PC-3 (cell line): ENCODE measurements around the gene SLC25A17. TPM values are rescaled to one million over a fixed set of nuclear protein-coding genes. Genes with fewer than 3 reads are reported as not detected.

Source experiments
- ATAC-seq: fragments of 200-7000 bp; cut with Tn5 transposase; 2 replicates; pipeline ENCODE4 v1.9.1; 2020; ENCODE audit warnings: mild to moderate bottlenecking, moderate library complexity
- BruUV-seq: library from RNA; stranded (reverse); fragments of 400-500 nt; replicated peaks from 2 replicates; lab custom pipeline; 2021; lab: Mats Ljungman, UMichigan
- CTCF ChIA-PET: fragments of 300-600 bp; sonication (Branson Sonifier 250); formaldehyde crosslinking; loops from one replicate; lab custom pipeline; 2022; ENCODE audit warnings: antibody characterized with exemption; lab: Charles Lee
- POLR2A ChIA-PET: fragments of 300-600 bp; sonication (Branson Sonifier 250); formaldehyde crosslinking; loops from one replicate; lab custom pipeline; 2022; ENCODE audit warnings: antibody characterized with exemption; ENCODE audit not compliant: unreplicated experiment; lab: Charles Lee
- DNase-seq: peaks from one replicate; pipeline ENCODE4 v3.0.0-alpha.2; 2015
- H2AFZ ChIP-seq: fragments of 300-600 bp; sonication (generic); 2 replicates; pipeline ENCODE4 v1.6.0; 2016; ENCODE audit warnings: antibody characterized with exemption, low read length
- H3F3A ChIP-seq: fragments of 300-600 bp; sonication (generic); one replicate; pipeline ENCODE4 v1.6.0; 2017; ENCODE audit warnings: antibody characterized with exemption, low read length, control low read depth, mild to moderate bottlenecking; ENCODE audit not compliant: unreplicated experiment
- H3K27ac ChIP-seq: fragments of 300-600 bp; sonication (generic); 2 replicates; pipeline ENCODE4 v1.5.1; 2016; ENCODE audit warnings: mild to moderate bottlenecking, low read length
- H3K27me3 ChIP-seq: fragments of 300-600 bp; sonication (generic); 2 replicates; pipeline ENCODE4 v1.6.1; 2016; ENCODE audit warnings: low read length, mixed read lengths
- H3K36me3 ChIP-seq: fragments of 300-600 bp; sonication (generic); 2 replicates; pipeline ENCODE4 v1.6.1; 2016; ENCODE audit warnings: low read depth, mixed run types, low read length, mixed read lengths
- H3K4me1 ChIP-seq: fragments of 300-600 bp; sonication (generic); 2 replicates; pipeline ENCODE4 v1.5.1; 2016; ENCODE audit warnings: low read length; ENCODE audit not compliant: insufficient read depth
- H3K4me2 ChIP-seq: fragments of 300-600 bp; sonication (generic); 2 replicates; pipeline ENCODE4 v1.6.0; 2016; ENCODE audit warnings: low read length
- H3K4me3 ChIP-seq: fragments of 300-600 bp; sonication (generic); 2 replicates; pipeline ENCODE4 v1.5.1; 2016; ENCODE audit warnings: mild to moderate bottlenecking, low read length, mixed read lengths
- H3K79me2 ChIP-seq: fragments of 300-600 bp; sonication (generic); 2 replicates; pipeline ENCODE4 v1.6.1; 2017; ENCODE audit warnings: low read length, mixed read lengths
- H3K9ac ChIP-seq: fragments of 300-600 bp; sonication (generic); 2 replicates; pipeline ENCODE4 v1.6.0; 2016; ENCODE audit warnings: mild to moderate bottlenecking, low read length
- H3K9me2 ChIP-seq: fragments of 300-600 bp; sonication (generic); replicated peaks from 2 replicates; pipeline ENCODE4 v1.6.1; 2016; ENCODE audit warnings: mixed run types, low read length, mixed read lengths
- H3K9me3 ChIP-seq: fragments of 300-600 bp; sonication (generic); 2 replicates; pipeline ENCODE4 v1.6.1; 2016; ENCODE audit warnings: low read length, mixed read lengths
- H4K20me1 ChIP-seq: fragments of 300-600 bp; sonication (generic); 2 replicates; pipeline ENCODE4 v1.6.1; 2016; ENCODE audit warnings: low read length, mixed read lengths
- CTCF ChIP-seq: fragments of 300-600 bp; sonication (generic); conservative IDR thresholded peaks from 2 replicates; pipeline ENCODE4 v1.5.1; 2017; ENCODE audit warnings: antibody characterized with exemption, low read depth, mild to moderate bottlenecking, low read length
- EZH2 ChIP-seq: fragments of 300-600 bp; sonication (generic); IDR thresholded peaks from one replicate; pipeline ENCODE4 v1.6.1; 2017; ENCODE audit warnings: antibody characterized with exemption, mild to moderate bottlenecking, low read length; ENCODE audit not compliant: unreplicated experiment
- EZH2phosphoT487 ChIP-seq: fragments of 300-600 bp; sonication (generic); IDR thresholded peaks from 2 replicates; pipeline ENCODE4 v1.6.1; 2018; ENCODE audit warnings: mild to moderate bottlenecking, antibody characterized with exemption, low read length, borderline replicate concordance
- intact Hi-C: fragments of 100-400 bp; cut with micrococcal nuclease; formaldehyde crosslinking; loops from 2 replicates; pipeline ENCODE4 v1.9.0; 2023
- total RNA-seq: library from RNA; depleted of rRNA; stranded (reverse); fragments of >200 nt; gene quantifications from 2 replicates; pipeline ENCODE4 v1.2.3, GENCODE V29; 2014

The SLC25A17 gene
- total RNA-seq, 1 experiment from 2014 or later, result 18.3 TPM

DNA sequence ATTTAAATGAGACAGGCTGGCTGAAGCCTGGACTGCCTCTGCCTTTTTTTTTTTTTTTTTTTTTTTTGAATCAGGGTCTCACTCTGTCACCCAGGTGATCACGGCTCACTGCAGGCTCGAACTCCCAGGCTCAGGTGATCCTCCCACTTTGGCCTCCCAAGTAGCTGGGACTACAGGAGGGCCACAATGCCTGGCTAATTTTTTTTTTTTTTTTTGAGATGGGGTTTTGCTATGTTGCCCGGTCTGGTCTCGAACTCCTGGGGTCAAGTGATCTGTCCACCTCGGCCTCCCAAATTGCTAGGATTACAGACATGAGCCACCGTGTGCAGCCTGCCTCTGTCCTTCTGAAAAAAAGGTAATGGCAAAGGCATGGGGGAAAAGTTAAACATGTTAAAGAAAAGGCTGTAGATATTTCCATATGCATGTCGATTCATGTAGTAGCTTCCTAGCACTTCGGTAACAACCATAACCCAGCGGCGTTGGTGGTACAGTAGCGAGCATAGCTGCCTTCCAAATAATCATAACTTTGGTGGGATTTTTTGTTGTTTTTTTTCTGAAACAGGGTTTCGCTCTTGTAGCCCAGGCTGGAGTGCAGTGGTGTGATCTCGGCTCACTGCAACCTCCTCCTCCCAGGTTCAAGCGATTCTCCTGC is 91.1 kb downstream of the SLC25A17 start:
- Histone ChIP-seq H3K79me2 (no peaks in the 10 kb centered on the region), H3K27ac (no peak overlapping the region), H3F3A (no peaks in the 10 kb centered on the region), H2AFZ (no peak overlapping the region), H3K9me2 (no peaks in the 10 kb centered on the region), H3K36me3 (no peaks in the 10 kb centered on the region), H3K9ac (no peak overlapping the region), H4K20me1 (no peaks in the 10 kb centered on the region), H3K4me1 (peaks cover 15% of the 10 kb centered on the region), H3K27me3 (no peaks in the 10 kb centered on the region), H3K9me3 (no peaks in the 10 kb centered on the region), H3K4me2 (no peak overlapping the region), H3K4me3 (no peak overlapping the region)
- ChIA-PET CTCF (no interaction called here), POLR2A (no interaction called here)
- ATAC-seq (no peak), DNase-seq (no peak)
- no TSS peak for BruUV-seq
- intact Hi-C loops, result no loop called here
- TF ChIP-seq CTCF, result no peak
- no peak for TF ChIP-seq EZH2
- TF ChIP-seq EZH2phosphoT487, result no peak

DNA sequence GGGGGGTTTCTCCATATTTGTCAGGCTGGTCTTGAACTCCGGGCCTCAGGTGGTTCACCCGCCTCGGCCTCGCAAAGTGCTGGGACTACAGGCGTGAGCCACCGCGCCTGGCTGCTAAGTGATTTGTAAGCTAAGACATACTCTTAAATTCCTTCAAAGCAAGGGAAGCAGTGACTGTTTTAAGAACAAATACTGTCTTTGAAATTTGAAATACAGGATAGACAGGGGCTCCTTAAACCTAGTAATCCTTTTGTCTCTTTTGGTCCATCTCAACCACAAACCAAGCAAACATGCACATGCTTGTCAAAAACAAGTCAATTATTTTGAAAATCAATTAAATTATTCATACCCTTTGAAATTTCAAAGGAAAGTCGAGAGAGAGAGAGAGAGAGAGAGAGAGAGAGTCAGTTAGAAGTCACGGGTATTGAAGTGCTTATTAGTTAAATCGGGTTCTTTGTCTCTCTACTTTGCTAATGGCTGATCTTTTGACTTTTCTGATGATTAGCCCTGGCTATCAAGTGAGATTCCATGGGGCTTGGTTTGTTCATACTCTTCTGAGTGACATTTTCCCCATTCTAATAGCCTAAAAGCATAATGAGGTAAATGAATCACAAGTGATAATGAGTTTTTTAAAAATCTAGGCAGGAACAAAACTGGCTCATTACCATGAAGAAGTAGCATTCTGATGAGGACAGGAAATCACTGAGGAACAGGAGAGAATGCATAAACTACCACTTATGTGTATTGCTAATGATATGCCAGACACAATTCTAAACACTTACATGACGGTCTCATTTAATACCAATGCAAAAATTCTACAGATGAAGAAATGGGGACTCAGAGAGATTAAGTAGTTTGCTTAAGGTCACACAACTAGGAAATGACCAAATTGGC is 91.8 kb downstream of the SLC25A17 start:
- no peak for TF ChIP-seq EZH2phosphoT487
- TF ChIP-seq EZH2, result no peak
- no peak for TF ChIP-seq CTCF
- no peaks in the 10 kb centered on the region for H3K36me3 ChIP-seq
- H3K9ac ChIP-seq, result no peak overlapping the region
- no peaks in the 10 kb centered on the region for H3K9me3 ChIP-seq
- peaks cover 7% of the 10 kb centered on the region for H3K4me1 ChIP-seq
- no peak overlapping the region for H3K27ac ChIP-seq
- intact Hi-C loops, result no loop called here
- H2AFZ ChIP-seq, result no peak overlapping the region
- ATAC-seq (no peak), DNase-seq (no peak)
- no peaks in the 10 kb centered on the region for H3K79me2 ChIP-seq
- ChIA-PET POLR2A (no interaction called here), CTCF (no interaction called here)
- no peaks in the 10 kb centered on the region for H4K20me1 ChIP-seq
- BruUV-seq, result no TSS peak
- no peaks in the 10 kb centered on the region for H3K9me2 ChIP-seq
- no peaks in the 10 kb centered on the region for H3K27me3 ChIP-seq
- H3K4me3 ChIP-seq, result no peak overlapping the region
- H3K4me2 ChIP-seq, result no peak overlapping the region
- no peaks in the 10 kb centered on the region for H3F3A ChIP-seq

GRCh38 chr22:40726514-40726913 is 92.6 kb downstream of the SLC25A17 start:
- no peak overlapping the region for H3K27ac ChIP-seq
- no peaks in the 10 kb centered on the region for H3K9me3 ChIP-seq
- H3K9me2 ChIP-seq, result no peaks in the 10 kb centered on the region
- no peak overlapping the region for H3K4me2 ChIP-seq
- H2AFZ ChIP-seq, result no peak overlapping the region
- H3K27me3 ChIP-seq, result no peaks in the 10 kb centered on the region
- TF ChIP-seq EZH2phosphoT487, result no peak
- no peak for TF ChIP-seq CTCF
- no peak for TF ChIP-seq EZH2
- H3F3A ChIP-seq, result no peaks in the 10 kb centered on the region
- H3K36me3 ChIP-seq, result no peaks in the 10 kb centered on the region
- ChIA-PET CTCF (no interaction called here), POLR2A (interaction anchor here (0.6 kb wide), 1 partner anchor 578 kb away, joined by 3 read pairs; no protein-coding TSS in a partner anchor)
- intact Hi-C loops, result no loop called here
- no peak overlapping the region for H3K4me3 ChIP-seq
- H3K9ac ChIP-seq, result no peak overlapping the region
- no TSS peak for BruUV-seq
- no peaks in the 10 kb centered on the region; the same call in 1 of the 2 replicates for H3K4me1 ChIP-seq
- ATAC-seq (no peak), DNase-seq (no peak)
- H4K20me1 ChIP-seq, result no peaks in the 10 kb centered on the region
- no peaks in the 10 kb centered on the region for H3K79me2 ChIP-seq
